HG03565 (cell line): ENCODE results near the gene GUCY1A2.

Experiments
- ATAC-seq: cut with Tn5 transposase; IDR thresholded peaks from one replicate; pipeline ENCODE4 v1.9.1; 2021; ENCODE audit warnings: mild to moderate bottlenecking, moderate library complexity; ENCODE audit not compliant: unreplicated experiment

Gene GUCY1A2

DNA sequence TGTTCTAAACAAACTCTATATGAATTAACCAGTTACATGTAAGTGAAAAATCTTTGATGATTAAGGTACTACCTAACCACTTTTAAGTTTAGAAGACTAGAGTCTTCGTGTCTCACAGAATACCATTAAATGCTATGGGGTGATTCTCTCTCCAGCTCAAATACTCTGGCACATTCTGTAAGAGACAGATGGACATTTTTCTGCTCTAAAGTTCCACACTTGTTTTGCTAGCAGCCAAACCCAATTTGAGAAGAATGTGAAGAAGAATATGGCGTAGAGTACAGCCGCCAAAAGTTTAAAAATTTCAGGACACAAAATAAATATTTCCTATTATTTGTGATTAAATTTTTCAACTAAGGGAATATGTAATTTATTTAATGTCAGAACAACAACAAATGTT lies 339.1 kb downstream of the GUCY1A2 start:
- ATAC-seq, result no peak

DNA sequence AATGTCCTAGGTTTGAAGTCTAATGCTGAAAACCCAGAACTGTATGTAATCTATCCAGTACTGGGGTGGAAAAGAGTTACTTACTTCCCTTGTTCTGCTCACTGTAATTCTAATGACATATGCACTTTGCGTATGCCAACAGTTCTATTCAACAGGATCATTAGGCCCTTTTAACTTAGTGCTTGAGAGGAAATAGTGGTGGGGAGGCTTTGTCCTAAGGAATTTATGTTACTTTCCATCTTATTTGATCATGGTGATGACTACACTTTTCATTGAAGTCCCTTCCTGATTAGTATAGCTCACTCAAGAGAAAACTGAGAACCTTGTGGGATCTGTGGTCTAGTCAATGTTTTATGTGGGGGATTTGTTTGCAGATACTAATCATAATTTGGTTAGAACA lies 348.2 kb downstream of the GUCY1A2 start:
- no peak for ATAC-seq

DNA sequence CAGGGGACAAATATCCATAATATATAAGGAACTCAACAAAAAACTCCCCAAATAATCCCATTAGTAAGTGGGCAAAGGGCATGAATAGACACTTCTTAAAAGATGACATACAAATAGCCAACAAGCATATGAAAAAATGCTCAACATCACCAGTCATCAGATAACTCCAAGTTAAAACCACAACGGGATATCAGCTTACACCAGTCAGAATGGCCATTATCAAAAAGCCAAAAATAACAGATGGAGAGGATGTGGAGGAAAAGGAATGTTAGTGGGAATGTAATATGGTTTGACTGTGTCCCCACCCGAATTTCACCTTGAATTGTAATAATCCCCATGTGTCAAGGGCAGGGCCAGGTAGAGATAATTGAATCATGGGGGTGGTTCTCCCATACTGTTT lies 350.1 kb downstream of the GUCY1A2 start:
- no peak for ATAC-seq

GRCh38 chr11:106656646-106657045 lies 361.6 kb downstream of the GUCY1A2 start:
- ATAC-seq, result no peak

- no peak for ATAC-seq
These were observed 373.5 kb downstream of the GUCY1A2 start for GRCh38 chr11:106644824-106645223.

GRCh38 chr11:106642331-106642730 lies 375.9 kb downstream of the GUCY1A2 start:
- ATAC-seq, result no peak

DNA sequence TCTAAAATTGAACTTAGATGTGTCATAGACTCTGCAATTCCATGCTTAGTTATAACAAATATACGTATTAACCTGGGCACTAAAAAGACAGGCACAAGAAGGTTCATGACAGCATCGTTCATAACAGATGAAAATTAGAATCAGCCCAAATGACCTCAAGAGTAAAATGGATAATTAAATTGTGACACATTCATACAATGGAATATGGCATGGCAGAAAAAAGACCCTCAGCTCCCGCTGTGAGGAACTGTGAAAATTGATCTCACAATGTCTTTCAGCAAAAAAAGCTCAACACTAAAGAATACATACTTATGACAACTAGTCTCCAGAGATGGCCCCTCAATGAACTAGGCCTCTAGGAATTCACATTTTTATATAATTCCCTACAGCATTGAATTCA lies 386.0 kb downstream of the GUCY1A2 start:
- no peak for ATAC-seq

GRCh38 chr11:106627694-106628093 lies 390.6 kb downstream of the GUCY1A2 start:
- ATAC-seq, result no peak

GRCh38 chr11:106625566-106625965 lies 392.7 kb downstream of the GUCY1A2 start:
- ATAC-seq, result no peak

- no peak for ATAC-seq
These were observed 393.9 kb downstream of the GUCY1A2 start for GRCh38 chr11:106624377-106624776.
